Type B pancreatic cell (in vitro differentiated cells): ENCODE data around the gene RIPOR2. TPM values are rescaled to one million over a fixed set of nuclear protein-coding genes. Genes with fewer than 3 reads are reported as not detected.
A peak's percentile ranks its signal among the peaks of the same experiment; 100 is the strongest.

ENCODE experiments used
- DNase-seq: peaks from one replicate; pipeline ENCODE4 v3.0.0; 2021; ENCODE audit warnings: mixed read lengths; ENCODE audit not compliant: unreplicated experiment; ENCODE audit errors: extremely low spot score
- H3K27ac Mint-ChIP-seq: 2 replicates; pipeline ENCODE4 v1.8.0; 2021; ENCODE audit warnings: mild to moderate bottlenecking, mixed read lengths
- H3K27me3 Mint-ChIP-seq: 2 replicates; pipeline ENCODE4 v1.8.0; 2021; ENCODE audit warnings: mixed read lengths
- H3K36me3 Mint-ChIP-seq: 2 replicates; pipeline ENCODE4 v1.8.0; 2021; ENCODE audit warnings: mixed read lengths
- H3K4me1 Mint-ChIP-seq: one replicate; pipeline ENCODE4 v1.8.0; 2021; ENCODE audit warnings: mixed read lengths; ENCODE audit not compliant: unreplicated experiment
- H3K4me3 Mint-ChIP-seq: 2 replicates; pipeline ENCODE4 v1.8.0; 2021; ENCODE audit warnings: mild to moderate bottlenecking, mixed read lengths
- H3K9me3 Mint-ChIP-seq: 2 replicates; pipeline ENCODE4 v1.8.0; 2021; ENCODE audit warnings: mixed read lengths
- total RNA-seq: library from RNA; stranded (reverse); gene quantifications from 2 replicates; pipeline ENCODE4 v1.2.1, GENCODE V29; 2021; ENCODE audit warnings: low replicate concordance
- TF ChIP-seq, protein P1 (sequence below): fragments of 200-600 bp; sonication (generic); conservative IDR thresholded peaks from 2 replicates; pipeline ENCODE4 v1.5.0; 2021; ENCODE audit warnings: antibody characterized with exemption, mild to moderate bottlenecking

The RIPOR2 gene
- total RNA-seq, 1 donor from 2014 or later = 4.2 TPM

DNA sequence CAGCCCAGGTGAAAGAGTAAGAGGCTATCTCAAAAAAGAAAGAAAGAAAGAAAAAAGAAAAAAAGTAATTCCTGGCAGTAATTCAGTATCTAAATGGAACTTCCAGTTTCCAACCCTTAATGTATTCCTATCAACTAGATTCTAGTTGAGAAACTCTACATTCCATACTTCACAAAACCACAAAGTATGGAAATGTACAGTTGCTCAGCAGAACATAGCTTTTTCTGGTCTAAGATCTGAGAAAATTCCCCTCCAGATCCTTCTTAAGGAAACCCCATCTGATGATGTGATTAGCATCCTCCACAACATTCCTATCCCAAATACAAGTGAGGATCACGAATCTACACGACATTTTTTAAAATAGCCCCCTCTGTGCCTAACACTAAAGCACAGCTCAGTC lies 140.7 kb downstream of the RIPOR2 start:
- DNase-seq = no peak
- TF ChIP-seq, protein P1, sequence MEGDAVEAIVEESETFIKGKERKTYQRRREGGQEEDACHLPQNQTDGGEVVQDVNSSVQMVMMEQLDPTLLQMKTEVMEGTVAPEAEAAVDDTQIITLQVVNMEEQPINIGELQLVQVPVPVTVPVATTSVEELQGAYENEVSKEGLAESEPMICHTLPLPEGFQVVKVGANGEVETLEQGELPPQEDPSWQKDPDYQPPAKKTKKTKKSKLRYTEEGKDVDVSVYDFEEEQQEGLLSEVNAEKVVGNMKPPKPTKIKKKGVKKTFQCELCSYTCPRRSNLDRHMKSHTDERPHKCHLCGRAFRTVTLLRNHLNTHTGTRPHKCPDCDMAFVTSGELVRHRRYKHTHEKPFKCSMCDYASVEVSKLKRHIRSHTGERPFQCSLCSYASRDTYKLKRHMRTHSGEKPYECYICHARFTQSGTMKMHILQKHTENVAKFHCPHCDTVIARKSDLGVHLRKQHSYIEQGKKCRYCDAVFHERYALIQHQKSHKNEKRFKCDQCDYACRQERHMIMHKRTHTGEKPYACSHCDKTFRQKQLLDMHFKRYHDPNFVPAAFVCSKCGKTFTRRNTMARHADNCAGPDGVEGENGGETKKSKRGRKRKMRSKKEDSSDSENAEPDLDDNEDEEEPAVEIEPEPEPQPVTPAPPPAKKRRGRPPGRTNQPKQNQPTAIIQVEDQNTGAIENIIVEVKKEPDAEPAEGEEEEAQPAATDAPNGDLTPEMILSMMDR = no peak
- Mint-ChIP-seq H3K9me3 (no peaks in the 10 kb centered on the region), H3K27ac (no peak overlapping the region), H3K4me1 (peaks cover 11% of the 10 kb centered on the region), H3K27me3 (no peaks in the 10 kb centered on the region), H3K4me3 (no peak overlapping the region), H3K36me3 (no peaks in the 10 kb centered on the region)

DNA sequence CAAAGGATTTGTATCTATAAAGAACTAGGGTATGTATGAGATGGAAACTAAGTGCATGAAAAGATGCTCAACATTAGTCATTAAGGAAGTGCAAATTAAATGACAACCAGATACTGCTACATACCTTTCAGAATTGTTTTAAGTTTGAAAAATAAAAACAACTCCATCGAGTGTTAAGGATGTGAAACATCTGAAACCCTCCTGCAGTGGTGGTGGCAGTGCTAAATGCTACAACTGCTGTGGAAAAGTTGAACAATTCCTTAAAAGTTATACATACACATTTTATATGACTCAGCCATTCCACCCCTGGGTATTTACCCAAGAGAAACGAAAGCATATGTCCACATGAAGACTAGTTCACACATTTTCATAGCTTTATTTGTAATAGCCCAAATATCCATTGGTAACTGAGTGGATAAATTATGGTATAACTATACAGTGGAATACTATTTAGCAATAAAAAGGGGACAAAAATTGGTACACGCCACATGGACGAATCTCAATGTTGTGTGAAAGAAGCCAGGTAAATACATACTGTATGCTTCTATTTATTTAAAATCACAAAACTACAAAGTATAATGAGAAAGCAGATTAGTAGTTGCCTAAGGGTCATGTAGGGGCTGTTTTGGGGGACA lies 147.6 kb downstream of the RIPOR2 start:
- no peak overlapping the region for H3K4me3 Mint-ChIP-seq
- no peaks in the 10 kb centered on the region for H3K27me3 Mint-ChIP-seq
- H3K9me3 Mint-ChIP-seq = no peaks in the 10 kb centered on the region
- no peak overlapping the region for H3K27ac Mint-ChIP-seq
- peaks cover 22% of the 10 kb centered on the region for H3K36me3 Mint-ChIP-seq
- no peak for DNase-seq
- TF ChIP-seq, protein P1 = no peak
- H3K4me1 Mint-ChIP-seq = no peaks in the 10 kb centered on the region

DNA sequence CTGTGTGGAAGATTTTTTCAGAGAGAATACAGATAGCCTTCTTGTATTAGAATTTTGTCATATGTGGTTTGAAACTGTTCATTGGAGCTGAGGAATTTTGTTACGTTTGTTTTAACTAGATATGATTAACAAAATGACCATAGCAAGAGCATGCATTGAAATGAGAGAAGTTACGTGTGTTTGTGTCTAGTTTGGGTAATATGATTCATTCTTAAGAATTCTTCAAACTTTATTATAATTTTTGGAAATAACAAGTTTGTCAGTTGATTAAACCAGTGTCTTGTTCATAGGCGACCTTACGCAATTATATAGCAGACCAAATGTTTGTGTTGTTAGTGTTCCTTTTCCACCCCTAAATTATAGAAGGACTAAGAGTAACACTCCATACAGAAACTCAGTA lies 155.6 kb downstream of the RIPOR2 start:
- H3K4me1 Mint-ChIP-seq = peaks cover 23% of the 10 kb centered on the region
- peak overlapping the region; percentile 76 for H3K27ac Mint-ChIP-seq
- H3K36me3 Mint-ChIP-seq = peaks cover 30% of the 10 kb centered on the region
- no peaks in the 10 kb centered on the region for H3K27me3 Mint-ChIP-seq
- peak overlapping the region; percentile 70 for H3K4me3 Mint-ChIP-seq
- TF ChIP-seq, protein P1 = no peak
- no peaks in the 10 kb centered on the region for H3K9me3 Mint-ChIP-seq
- no peak for DNase-seq

DNA sequence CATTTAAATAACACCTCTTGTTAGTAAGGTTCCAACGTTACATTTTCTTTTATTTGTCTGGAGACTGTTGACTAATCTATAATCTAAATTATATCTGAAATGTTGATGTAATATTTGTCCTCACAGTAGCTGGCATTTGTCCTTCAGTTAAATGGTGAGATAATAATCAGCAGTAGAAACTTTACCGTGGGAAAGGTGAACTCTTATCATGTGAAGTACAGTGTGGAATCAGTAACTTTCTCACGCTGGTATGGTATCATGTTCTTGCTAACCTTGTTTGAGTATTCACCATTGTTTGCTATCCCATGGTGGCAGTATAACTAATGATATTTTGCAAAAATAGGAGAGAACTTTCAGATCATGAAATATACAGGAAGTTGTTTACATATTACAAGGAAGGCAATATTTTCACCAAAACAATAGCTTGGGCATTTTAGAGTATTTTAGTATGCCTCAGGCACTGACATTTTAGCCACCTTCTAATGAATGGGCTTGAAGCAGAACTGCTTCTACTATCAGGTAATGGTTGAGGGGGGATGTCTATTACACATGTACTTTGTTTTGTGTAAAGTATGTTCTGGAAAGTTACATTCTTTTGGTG lies 156.2 kb downstream of the RIPOR2 start:
- DNase-seq = no peak

DNA sequence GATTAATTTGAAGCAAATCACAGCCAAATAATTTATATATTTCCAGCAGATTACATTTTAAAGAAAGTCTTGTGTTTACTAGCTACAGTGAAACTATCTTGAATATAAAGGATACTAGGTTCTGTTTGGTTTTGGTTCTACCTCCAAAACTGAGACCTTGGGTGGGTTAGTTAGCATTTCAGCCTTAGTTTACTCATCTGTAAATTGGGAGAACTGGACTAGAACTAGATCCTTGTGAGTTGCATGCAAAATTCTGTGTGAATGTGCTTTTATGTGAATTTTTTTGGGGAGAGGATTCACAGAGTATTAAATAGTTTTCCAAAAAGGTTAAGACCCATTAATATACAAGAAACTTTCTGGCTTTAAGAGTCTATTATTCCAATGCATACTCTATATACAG lies 156.9 kb downstream of the RIPOR2 start:
- no peaks in the 10 kb centered on the region for H3K9me3 Mint-ChIP-seq
- peaks cover 23% of the 10 kb centered on the region for H3K4me1 Mint-ChIP-seq
- no peak for DNase-seq
- no peaks in the 10 kb centered on the region for H3K27me3 Mint-ChIP-seq
- H3K4me3 Mint-ChIP-seq = peak overlapping the region; percentile 59
- H3K36me3 Mint-ChIP-seq = peaks cover 24% of the 10 kb centered on the region
- H3K27ac Mint-ChIP-seq = no peak overlapping the region
- TF ChIP-seq, protein P1 = no peak

More for the DNA sequence above, 156.2 kb downstream of the RIPOR2 start:
- Mint-ChIP-seq H3K36me3 (peaks cover 28% of the 10 kb centered on the region), H3K27me3 (no peaks in the 10 kb centered on the region), H3K4me3 (peak overlapping the region; percentile 70), H3K9me3 (no peaks in the 10 kb centered on the region), H3K27ac (peak overlapping the region; percentile 76), H3K4me1 (peaks cover 23% of the 10 kb centered on the region)
- TF ChIP-seq, protein P1 = no peak
